ENCODE data around the gene FBXW7. TPM values are rescaled to one million over a fixed set of nuclear protein-coding genes. Genes with fewer than 3 reads are reported as not detected.

Gene FBXW7
- total RNA-seq, 4 donors from 2014 or later = 11.6 to 125 (median 49.5) TPM

- Histone ChIP-seq H3K4me1 (peaks cover 9 to 56% (median 19%) of the 10 kb centered on the region in 4 donors), H3K4me3 (no peak overlapping the region), H3K27me3 (no peaks in the 10 kb centered on the region), H3K27ac (no peak overlapping the region), H3K36me3 (no peaks in the 10 kb centered on the region), H3K9me3 (no peaks in the 10 kb centered on the region)
- in situ Hi-C loops (cut with MboI; ENCODE audit: low pct_ligation_motif_present in 1 of 4, low pct_unique_long_range_greater_than_20kb in 1 of 4, low sequenced_read_pairs in 3 of 4) = loop anchor here in 1 of 4 donors (25.0 kb wide), 1 partner anchor 149 kb away; no protein-coding TSS in a partner anchor
- DNase-seq = no peak
- TF ChIP-seq, protein P1, sequence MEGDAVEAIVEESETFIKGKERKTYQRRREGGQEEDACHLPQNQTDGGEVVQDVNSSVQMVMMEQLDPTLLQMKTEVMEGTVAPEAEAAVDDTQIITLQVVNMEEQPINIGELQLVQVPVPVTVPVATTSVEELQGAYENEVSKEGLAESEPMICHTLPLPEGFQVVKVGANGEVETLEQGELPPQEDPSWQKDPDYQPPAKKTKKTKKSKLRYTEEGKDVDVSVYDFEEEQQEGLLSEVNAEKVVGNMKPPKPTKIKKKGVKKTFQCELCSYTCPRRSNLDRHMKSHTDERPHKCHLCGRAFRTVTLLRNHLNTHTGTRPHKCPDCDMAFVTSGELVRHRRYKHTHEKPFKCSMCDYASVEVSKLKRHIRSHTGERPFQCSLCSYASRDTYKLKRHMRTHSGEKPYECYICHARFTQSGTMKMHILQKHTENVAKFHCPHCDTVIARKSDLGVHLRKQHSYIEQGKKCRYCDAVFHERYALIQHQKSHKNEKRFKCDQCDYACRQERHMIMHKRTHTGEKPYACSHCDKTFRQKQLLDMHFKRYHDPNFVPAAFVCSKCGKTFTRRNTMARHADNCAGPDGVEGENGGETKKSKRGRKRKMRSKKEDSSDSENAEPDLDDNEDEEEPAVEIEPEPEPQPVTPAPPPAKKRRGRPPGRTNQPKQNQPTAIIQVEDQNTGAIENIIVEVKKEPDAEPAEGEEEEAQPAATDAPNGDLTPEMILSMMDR (IDR thresholded peaks at IDR 0.05) = no peak
- no peak for TF ChIP-seq EP300 (IDR thresholded peaks at IDR 0.05; ENCODE audit: low read depth)
- no peak for TF ChIP-seq POLR2A (IDR thresholded peaks at IDR 0.05)
- no peak for TF ChIP-seq POLR2AphosphoS5 (IDR thresholded peaks at IDR 0.05)
- intact Hi-C loops (cut with DNase I; ENCODE audit: low total_unique reads) = no loop called here
- WGBS, 2 donors (ENCODE audit: low coverage in 1 of 2) = 94% methylated on average over 4 of the region's 4 CpGs
These were observed 47.6 kb downstream of the FBXW7 start for GRCh38 chr4:152488246-152488645.

DNA sequence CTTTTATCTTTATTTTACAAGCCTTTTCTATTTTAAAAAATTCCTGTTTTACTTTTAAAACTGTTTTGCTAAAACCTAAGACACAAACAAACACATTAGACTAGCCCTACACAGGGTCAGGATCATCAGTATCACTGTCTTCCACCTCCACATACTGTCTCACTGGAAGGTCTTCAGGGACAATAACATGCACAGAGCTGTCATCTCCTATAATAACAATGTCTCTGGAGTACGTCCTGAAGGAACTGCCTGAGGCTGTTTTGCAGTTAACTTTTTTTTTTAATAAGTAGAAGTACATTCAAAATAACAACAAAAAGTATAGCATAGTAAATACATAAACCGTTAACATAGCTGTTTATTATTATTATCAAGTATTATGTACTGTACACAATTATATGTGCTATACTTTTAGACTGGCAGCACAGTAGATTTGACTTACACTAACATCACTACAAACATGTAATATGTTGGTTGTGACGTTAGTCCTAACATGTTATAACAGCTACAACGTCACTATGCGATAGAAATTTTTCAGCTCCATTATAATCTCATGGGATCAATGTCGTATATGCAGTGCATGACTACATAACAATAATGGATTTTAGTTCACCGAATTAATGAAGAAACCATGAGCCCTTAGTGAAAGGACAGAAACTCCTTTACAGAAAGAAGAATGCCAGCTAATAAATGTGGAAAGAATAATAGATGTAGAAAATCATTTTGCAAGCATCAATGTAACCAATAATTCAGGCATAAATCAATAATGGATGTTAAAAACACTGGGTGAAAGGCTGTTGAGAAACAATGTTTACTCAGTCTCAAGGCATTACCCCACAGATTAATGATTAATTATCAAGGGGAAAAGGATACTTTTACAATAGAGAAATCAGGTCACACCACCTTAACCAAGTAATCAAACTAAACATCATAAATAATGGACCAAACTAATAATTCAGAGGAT is 49.2 kb downstream of the FBXW7 start:
- intact Hi-C loops (cut with DNase I; ENCODE audit: low total_unique reads) = no loop called here
- peak overlapping the region in 1 of 4 donors; percentile 4 for H3K4me3 ChIP-seq

DNA sequence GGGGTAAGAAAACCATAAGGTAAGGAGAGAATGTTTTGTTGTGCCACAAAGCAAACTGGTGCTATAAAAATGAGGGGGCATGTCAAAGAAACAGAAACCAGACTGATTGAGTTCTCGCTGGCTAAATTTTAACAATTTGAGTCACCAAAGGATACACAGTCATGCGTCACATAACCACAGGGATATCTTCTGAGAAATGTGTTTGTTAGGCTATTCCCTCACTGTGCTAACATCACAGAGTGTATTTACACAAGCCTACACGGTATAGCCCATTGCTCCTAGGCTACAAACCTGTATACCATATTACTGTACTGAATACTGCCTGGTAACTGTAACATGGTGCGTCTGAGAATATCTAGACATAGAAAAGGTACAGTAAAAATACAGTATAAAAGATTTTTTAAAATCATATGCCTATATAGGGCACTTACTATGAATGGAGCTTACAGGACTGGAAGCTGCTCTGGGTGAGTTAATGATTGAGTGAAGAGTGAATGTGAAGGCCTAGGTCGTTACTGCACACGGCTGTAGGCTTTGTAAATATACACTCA is 50.1 kb downstream of the FBXW7 start:
- peak overlapping the region in 1 of 4 donors; percentile 4 for H3K4me3 ChIP-seq
- peak overlapping the region; percentile 59 to 69 (median 65) for H3K27ac ChIP-seq
- TF ChIP-seq, protein P1 (IDR thresholded peaks at IDR 0.05) = peak in 1 of 5 experiments; percentile 9
- TF ChIP-seq EP300 (IDR thresholded peaks at IDR 0.05; ENCODE audit: low read depth) = no peak
- TF ChIP-seq POLR2AphosphoS5 (IDR thresholded peaks at IDR 0.05) = peak in 1 of 3 donors; percentile 14
- in situ Hi-C loops (cut with MboI; ENCODE audit: low pct_ligation_motif_present in 1 of 4, low pct_unique_long_range_greater_than_20kb in 1 of 4, low sequenced_read_pairs in 3 of 4) = loop anchor here in 1 of 4 donors (25.0 kb wide), 1 partner anchor 152 kb away; no protein-coding TSS in a partner anchor
- no peaks in the 10 kb centered on the region for H3K27me3 ChIP-seq
- intact Hi-C loops (cut with DNase I; ENCODE audit: low total_unique reads) = no loop called here
- H3K4me1 ChIP-seq = peaks cover 9 to 46% (median 18%) of the 10 kb centered on the region in 4 donors
- H3K9me3 ChIP-seq = no peaks in the 10 kb centered on the region
- H3K36me3 ChIP-seq = no peaks in the 10 kb centered on the region
- DNase-seq = no peak
- WGBS, 2 donors (ENCODE audit: low coverage in 1 of 2) = 33 to 39% methylated on average over 6 of the region's 6 CpGs

More for the DNA sequence above, 49.2 kb downstream of the FBXW7 start:
- H3K27ac ChIP-seq = peak overlapping the region; percentile 59 to 69 (median 65)
- in situ Hi-C loops (cut with MboI; ENCODE audit: low pct_ligation_motif_present in 1 of 4, low pct_unique_long_range_greater_than_20kb in 1 of 4, low sequenced_read_pairs in 3 of 4) = loop anchor here in 1 of 4 donors (25.0 kb wide), 1 partner anchor 151 kb away; no protein-coding TSS in a partner anchor
- TF ChIP-seq EP300 (IDR thresholded peaks at IDR 0.05; ENCODE audit: low read depth) (no peak), POLR2AphosphoS5 (IDR thresholded peaks at IDR 0.05) (no peak), POLR2A (IDR thresholded peaks at IDR 0.05) (no peak)
- TF ChIP-seq, protein P1 (IDR thresholded peaks at IDR 0.05) = no peak
- no peaks in the 10 kb centered on the region for H3K36me3 ChIP-seq
- no peaks in the 10 kb centered on the region for H3K27me3 ChIP-seq
- H3K9me3 ChIP-seq = no peaks in the 10 kb centered on the region
- no peak for DNase-seq
- 70% methylated on average over 7 of the region's 7 CpGs for WGBS, 2 donors (ENCODE audit: low coverage in 1 of 2)
- H3K4me1 ChIP-seq = peaks cover 9 to 53% (median 19%) of the 10 kb centered on the region in 4 donors

DNA sequence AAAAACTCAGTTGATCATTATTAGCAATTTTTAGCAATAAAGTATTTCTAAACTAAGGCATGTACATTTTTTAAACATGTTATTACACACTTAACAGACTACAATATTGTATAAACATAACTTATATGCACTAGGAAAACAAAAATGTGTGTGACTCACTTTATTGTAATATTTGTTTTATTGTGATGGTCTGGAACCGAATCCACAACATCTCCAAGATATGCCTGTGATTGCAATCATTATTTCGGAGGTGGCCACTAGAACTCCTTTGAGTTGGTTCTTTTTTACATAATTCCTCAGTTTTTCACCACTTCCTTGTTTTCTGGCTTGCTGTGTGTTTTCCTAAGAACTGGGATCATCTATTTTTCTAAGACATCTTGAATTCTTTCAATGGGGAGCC is 53.7 kb downstream of the FBXW7 start:
- Histone ChIP-seq H3K9me3 (no peaks in the 10 kb centered on the region), H3K27ac (no peak overlapping the region), H3K27me3 (no peaks in the 10 kb centered on the region), H3K4me1 (peaks cover 9 to 21% (median 16%) of the 10 kb centered on the region in 4 donors), H3K36me3 (no peaks in the 10 kb centered on the region), H3K4me3 (no peak overlapping the region)
- WGBS, 2 donors (ENCODE audit: low coverage in 1 of 2) = 94 to 100% methylated on average over 2 of the region's 2 CpGs
- DNase-seq = no peak
- in situ Hi-C loops (cut with MboI; ENCODE audit: low pct_ligation_motif_present in 1 of 4, low pct_unique_long_range_greater_than_20kb in 1 of 4, low sequenced_read_pairs in 3 of 4) = loop anchor here in 1 of 4 donors (25.0 kb wide), 1 partner anchor 155 kb away; no protein-coding TSS in a partner anchor
- intact Hi-C loops (cut with DNase I; ENCODE audit: low total_unique reads) = no loop called here
- TF ChIP-seq POLR2AphosphoS5 (IDR thresholded peaks at IDR 0.05) = no peak
- TF ChIP-seq EP300 (IDR thresholded peaks at IDR 0.05; ENCODE audit: low read depth) = no peak
- TF ChIP-seq POLR2A (IDR thresholded peaks at IDR 0.05) = no peak
- TF ChIP-seq, protein P1 (IDR thresholded peaks at IDR 0.05) = no peak

All from transverse colon (tissue), 4 donors.